ENCODE results near the gene DUOXA2.

DNA sequence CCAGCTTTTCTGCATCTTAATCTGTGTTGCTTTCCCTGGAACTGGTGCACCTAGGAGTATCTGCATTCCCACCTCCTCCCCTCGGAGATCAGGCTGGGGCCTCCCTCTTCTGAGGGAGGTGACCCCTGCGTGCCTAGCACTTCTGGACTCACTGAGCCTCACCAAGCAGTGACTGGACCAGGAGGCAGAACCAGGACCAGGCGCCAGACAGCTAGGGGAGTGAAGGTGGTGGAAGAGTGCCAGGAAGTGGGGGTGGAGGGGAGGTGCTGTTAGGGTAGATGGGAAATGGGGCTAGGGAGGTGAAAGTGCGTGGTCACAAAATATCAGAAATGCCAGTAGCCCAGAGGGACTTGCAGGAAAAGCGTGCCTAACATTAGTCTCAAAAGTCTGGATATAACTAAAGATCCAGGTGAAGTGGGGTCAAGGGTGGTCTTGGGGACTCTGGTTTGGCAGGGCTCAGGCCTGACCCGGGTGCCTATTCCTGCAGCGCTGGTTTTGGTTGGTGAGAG, 1.2 kb downstream of the DUOXA2 start:
- no peak for TF ChIP-seq GATA2 (IDR thresholded peaks at IDR 0.05; ENCODE audit: low read depth, low read length)
- TF ChIP-seq GATA3 (IDR thresholded peaks at IDR 0.05; ENCODE audit: low read depth, low read length): no peak
